Hematopoietic multipotent progenitor cell treated with erythropoietin and hydrocortisone succinate and interleukin-3 and kit ligand, for 17 days (in vitro differentiated cells): ENCODE measurements around the gene APOOL.
"Not testable (repeated sequence)": the region's sequence is repeated elsewhere in the genome, so short reads cannot be mapped to it uniquely, and the experiment has no call there.

Source experiments
- DNase-seq: peaks from one replicate; pipeline ENCODE4 v3.0.0-alpha.2; 2015; ENCODE audit warnings: low spot score

Gene APOOL

GRCh38 chrX:85003655-85004244, at the start of gene APOOL:
Gene APOOL, plus strand, starts transcription at chrX:85003877. Its CDS starts 36 bp downstream, at chrX:85003913.
- peak; percentile 58 for DNase-seq

- no peak for DNase-seq
These were observed 47.4 kb upstream of the APOOL start for GRCh38 chrX:84956304-84956703.

GRCh38 chrX:84974803-84975202, 28.9 kb upstream of the APOOL start:
- DNase-seq: no peak

GRCh38 chrX:84991739-84992138, 11.9 kb upstream of the APOOL start:
- not testable (repeated sequence) for DNase-seq

- DNase-seq: no peak
These were observed 10.5 kb upstream of the APOOL start for GRCh38 chrX:84993150-84993549.

- DNase-seq: no peak
These were observed 2.3 kb upstream of the APOOL start for GRCh38 chrX:85001344-85001743.

GRCh38 chrX:85004255-85004654, 578 bp downstream of the APOOL start:
- peak; percentile 4 for DNase-seq

GRCh38 chrX:85012098-85012497, 8.4 kb downstream of the APOOL start:
- no peak for DNase-seq

GRCh38 chrX:85015351-85015750, 11.7 kb downstream of the APOOL start:
- not testable (repeated sequence) for DNase-seq

GRCh38 chrX:85017721-85018120, 14.0 kb downstream of the APOOL start:
- no peak for DNase-seq

GRCh38 chrX:85018471-85018870, 14.8 kb downstream of the APOOL start:
- DNase-seq: no peak

GRCh38 chrX:85020216-85020615, 16.5 kb downstream of the APOOL start:
- no peak for DNase-seq

- no peak for DNase-seq
These were observed 20.4 kb downstream of the APOOL start for GRCh38 chrX:85024044-85024443.

GRCh38 chrX:85024562-85024961, 20.9 kb downstream of the APOOL start:
- no peak for DNase-seq

- no peak for DNase-seq
These were observed 22.5 kb downstream of the APOOL start for GRCh38 chrX:85026170-85026569.

GRCh38 chrX:85029043-85029442, 25.4 kb downstream of the APOOL start:
- DNase-seq: no peak

- no peak for DNase-seq
These were observed 27.8 kb downstream of the APOOL start for GRCh38 chrX:85031505-85031904.

GRCh38 chrX:85037114-85037513, 33.4 kb downstream of the APOOL start:
- DNase-seq: no peak

GRCh38 chrX:85051627-85052026, 48.0 kb downstream of the APOOL start:
- no peak for DNase-seq

GRCh38 chrX:85052205-85052604, 48.5 kb downstream of the APOOL start:
- DNase-seq: no peak

- DNase-seq: no peak
These were observed 49.1 kb downstream of the APOOL start for GRCh38 chrX:85052636-85053343.

GRCh38 chrX:85065512-85066198, 62.0 kb downstream of the APOOL start:
- DNase-seq: no peak

GRCh38 chrX:85077247-85077646, 73.6 kb downstream of the APOOL start:
- DNase-seq: not testable (repeated sequence)
